LNCAP (cell line): ENCODE data around the gene MRPL40.

ENCODE experiments used
- CTCF ChIP-seq: fragments of 450-650 bp; IDR thresholded peaks from 2 replicates; pipeline ENCODE4 v1.5.1; 2017; ENCODE audit warnings: mild to moderate bottlenecking

MRPL40 gene

GRCh38 chr22:19420321-19420720 is 12.0 kb upstream of the MRPL40 start:
- no peak for TF ChIP-seq CTCF

- TF ChIP-seq CTCF = no peak
Observed at GRCh38 chr22:19422440-19423301, 9.7 kb upstream of the MRPL40 start.

GRCh38 chr22:19424186-19424500 is 8.2 kb upstream of the MRPL40 start:
- no peak for TF ChIP-seq CTCF

GRCh38 chr22:19429950-19430889 is 2.1 kb upstream of the MRPL40 start:
- no peak for TF ChIP-seq CTCF

- TF ChIP-seq CTCF = no peak
Observed at GRCh38 chr22:19430890-19431541, 1.3 kb upstream of the MRPL40 start.

GRCh38 chr22:19431649-19432132 is 654 bp upstream of the MRPL40 start, which contains the start of gene HIRA:
Gene HIRA (minus strand): TSS chr22:19431733. CDS start chr22:19431476, 257 bp downstream.
- TF ChIP-seq CTCF = no peak

GRCh38 chr22:19434401-19434800 is 2.1 kb downstream of the MRPL40 start:
- no peak for TF ChIP-seq CTCF
